Measurements from ENCODE around the gene SYNGR3.
A peak's percentile ranks its signal among the peaks of the same experiment; 100 is the strongest.
"Not testable (repeated sequence)": the region's sequence is repeated elsewhere in the genome, so short reads cannot be mapped to it uniquely, and the experiment has no call there.

The SYNGR3 gene, protein sequence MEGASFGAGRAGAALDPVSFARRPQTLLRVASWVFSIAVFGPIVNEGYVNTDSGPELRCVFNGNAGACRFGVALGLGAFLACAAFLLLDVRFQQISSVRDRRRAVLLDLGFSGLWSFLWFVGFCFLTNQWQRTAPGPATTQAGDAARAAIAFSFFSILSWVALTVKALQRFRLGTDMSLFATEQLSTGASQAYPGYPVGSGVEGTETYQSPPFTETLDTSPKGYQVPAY

DNA sequence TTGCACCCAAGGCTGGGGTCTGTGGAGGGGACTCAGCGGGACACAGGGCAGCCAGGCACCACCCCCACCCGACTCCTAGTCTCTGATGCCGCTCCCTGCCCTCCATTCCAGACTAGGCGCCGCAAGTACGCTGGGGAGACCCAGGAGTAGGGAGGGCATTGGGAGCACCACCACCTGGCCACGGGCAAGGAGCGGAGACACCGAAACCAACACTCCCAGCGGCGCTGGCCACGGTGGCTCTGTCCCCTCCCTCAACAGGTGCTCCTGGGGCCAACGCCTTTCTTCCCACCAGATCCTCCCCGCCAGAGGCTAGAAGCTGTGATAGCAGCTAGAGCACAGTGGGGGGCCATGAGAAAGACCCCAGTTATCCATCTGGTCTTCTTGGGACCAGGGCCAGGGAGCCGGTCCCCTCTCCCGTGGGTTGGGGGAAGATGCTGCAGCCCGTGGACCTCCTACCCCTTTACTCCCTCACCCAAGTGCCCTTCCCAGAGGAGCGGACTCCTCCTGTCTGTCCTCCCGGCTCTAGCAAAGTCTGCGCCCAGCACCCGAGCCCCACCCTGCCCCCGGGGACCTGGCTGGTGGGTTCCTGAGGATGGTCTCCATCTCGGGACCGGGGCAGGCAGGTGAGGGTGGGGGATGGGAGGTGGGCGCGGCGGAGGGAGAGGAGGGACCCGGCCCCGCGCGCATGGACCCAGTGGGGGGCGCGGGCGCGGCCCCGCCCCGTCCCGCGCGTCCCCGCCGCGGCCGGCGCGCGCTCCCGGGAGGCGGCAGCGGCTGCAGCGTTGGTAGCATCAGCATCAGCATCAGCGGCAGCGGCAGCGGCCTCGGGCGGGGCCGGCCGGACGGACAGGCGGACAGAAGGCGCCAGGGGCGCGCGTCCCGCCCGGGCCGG, at the start of gene SYNGR3:
SYNGR3 (plus strand) TSS at position 762 of the 892 bp plus-strand sequence. CDS start 133 bp downstream, outside the sequence.
- no peak for DNase-seq

DNA sequence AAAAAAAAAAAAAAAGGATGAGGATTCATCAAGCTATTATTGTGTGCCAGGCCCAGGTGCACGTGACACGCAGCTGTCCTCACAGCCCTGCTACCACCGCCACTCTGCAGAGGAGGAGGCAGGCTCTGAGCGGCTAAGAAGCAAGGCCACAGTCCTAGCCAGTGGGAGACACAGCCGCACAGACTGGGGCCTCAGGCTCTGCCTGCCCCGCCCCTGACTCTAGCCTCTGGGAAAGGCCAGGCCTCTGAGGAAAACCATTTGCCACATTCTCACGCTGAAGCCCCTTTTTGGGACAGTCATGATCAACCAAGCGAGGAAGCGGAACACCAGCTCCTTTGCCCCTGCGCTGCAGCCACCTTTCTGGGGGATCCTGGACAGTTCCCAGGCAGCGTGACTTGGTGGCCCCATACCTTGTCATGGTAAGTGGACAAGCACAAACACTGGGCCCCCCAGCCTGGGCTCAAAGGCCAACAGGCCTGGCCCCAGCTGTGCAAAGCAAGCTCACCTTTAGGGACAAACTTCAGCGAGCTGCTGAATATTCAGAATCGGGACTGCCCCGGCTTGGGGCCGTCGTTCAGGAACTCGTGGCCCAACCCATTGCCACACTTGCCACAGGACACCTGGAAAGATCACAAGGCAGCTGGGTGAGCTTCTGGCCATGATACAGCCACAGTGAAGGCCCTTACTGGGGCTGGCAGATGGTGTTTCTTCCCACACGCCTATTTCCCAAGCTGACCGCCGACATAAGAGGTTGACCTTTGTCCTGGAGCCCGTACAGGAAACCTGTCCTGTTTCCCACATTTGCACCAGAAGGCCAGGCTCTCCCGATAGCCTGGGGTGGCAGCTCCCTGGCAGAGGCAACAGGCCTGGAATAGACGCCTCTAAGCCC, 49.3 kb upstream of the SYNGR3 start:
- no peak for DNase-seq

DNA sequence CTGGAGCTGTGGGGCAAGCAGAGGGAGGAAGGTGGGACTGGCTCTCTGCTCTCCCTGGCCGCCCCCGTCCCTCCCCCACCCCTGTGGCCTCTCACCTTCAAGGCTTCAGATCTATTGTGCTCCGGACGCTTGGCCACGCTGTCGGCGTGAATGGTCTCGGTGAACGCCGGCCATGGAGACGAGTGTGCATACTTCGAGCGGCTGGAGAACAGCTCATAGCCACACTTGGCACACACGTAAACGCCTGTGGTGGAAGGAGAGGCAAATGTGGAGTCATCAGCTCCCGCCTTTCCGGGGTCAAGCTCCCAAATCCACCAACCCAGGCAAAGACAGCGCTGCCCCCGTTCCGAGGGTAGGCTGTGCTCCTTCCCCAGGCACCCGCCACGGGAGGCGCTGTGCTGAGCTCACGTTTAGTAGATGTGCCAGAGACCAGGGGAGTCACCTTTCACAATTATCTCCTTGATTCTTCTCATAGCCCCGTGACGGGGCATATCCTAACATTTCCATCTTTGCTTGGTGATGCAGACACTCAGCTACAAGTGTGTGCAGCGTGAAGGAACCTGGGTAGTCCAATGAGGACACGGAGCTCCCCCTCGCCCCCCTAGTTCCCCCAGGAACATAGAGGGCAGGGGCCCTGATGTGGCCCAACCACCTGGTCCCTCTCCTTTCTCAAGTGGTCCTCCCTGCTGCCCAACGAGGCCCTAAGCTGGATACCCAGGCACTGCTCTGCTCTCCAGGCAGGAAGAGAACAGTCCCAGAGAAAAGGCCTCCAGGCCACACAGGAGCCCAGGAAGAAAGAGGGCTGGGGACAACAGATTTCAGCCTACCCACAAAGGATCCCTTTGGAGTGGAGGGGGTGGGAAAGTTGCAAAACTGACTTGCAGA, 48.4 kb upstream of the SYNGR3 start:
- DNase-seq: no peak

DNA sequence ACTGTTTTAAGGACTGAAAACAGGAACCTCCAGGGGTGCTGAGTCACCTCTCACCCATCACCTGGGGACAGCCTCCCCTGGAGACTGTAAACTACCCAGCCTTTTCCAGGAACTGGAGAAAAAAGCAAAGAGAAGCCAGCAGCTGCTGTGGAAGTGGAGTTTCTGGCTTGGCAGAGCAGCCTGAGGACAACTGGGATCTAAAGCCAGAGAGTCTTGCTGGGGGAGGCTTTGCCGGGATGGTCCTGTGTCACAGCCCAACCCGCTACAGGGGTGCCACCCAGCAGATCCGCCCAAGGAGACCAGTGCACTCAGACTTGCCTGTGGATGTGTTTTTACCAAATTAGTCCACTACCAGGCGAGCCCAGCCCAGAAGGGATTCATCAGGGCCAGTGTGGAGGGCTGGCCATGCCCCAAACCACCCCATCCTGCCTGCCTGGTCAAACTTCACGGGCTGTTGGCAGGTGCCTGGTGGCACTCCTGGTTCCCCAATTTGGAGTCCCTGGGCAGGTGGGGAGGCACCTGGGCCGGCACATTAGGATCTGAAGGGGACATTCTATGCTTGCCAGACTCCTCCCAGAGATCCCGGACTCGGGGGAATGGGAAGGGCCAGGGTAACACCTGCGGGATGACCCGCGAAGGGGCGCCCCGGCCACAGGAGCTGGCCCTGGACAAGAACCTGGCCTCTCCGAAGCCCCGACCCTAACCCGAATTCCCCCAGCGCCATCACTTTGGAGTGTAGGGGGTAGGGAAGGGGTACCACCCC, 47.5 kb upstream of the SYNGR3 start:
- DNase-seq: no peak

DNA sequence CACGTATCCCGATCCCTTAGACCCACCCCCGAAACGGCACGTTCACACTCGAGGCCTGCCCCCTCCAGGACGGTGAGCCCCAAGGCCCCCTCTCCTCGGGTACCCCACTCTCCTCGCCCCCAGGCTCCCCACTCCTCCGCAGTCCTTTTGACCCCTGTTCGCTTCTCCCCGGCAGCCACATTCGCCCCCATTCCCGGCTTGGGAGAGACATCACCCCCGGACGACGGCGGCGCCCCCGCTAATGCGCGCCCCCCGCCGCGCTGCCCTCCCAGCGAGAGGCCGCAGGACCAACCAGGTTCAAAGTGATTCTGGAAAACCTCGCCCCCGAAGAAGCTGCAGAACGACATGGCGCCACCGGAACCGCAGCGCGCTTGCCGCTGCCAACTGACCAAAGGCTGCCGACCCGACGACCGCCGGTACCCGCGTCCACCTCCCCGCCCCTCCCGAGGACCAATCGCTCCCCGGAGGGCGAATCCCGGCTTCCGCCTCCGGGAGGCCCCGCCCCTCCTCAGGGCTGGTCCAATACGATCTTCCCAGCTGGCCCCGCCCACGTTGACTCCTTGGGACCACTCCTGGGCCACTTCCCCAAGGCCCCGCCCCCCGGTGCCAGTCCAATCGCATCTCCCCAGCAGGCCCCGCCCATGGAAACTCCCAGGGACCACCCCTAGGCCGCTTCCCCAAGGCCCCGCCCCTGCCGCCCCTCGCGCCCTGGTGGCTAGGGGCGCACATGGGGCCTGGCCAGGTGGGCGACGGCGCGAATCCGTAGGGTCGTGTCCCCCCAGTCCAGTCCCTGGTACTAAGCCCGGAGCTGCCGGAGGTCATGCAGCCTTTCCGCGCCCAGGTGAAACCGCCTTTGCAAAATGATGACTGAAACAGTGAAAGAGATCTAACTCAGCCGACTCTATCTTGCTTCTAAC, 46.7 kb upstream of the SYNGR3 start, which contains the start of gene MSRB1:
MSRB1 (minus strand) TSS at position 390 of the 917 bp plus-strand sequence; CDS start at position 347, 43 bp downstream.
- peak; percentile 92 for DNase-seq

DNA sequence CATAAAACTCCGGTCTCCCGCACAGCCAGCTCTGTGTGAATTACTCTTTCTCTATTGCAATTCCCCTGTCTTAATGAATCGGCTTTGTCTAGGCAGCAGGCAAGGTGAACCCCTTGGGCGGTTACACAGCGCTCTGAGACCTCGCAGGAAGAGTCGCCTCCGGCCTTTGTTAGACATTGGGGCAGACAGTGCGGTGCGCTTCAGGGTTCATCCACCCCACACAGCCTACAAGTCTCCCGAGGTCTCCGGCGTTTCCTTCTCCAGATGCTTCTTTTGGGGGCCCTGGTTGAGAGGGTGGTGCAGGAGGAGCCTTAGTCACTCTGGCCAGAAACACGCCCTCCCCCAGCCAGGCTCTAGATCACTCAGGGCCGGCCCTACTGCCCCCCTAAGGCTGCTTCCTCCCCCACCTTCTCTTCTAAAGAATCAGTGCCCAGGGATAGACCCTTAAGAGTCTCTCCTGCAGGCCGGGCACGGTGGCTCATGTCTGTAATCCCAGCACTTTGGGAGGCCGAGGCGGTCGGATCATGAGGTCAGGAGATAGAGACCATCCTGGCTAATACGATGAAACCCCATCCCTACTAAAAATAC, 45.1 kb upstream of the SYNGR3 start:
- DNase-seq: no peak

DNA sequence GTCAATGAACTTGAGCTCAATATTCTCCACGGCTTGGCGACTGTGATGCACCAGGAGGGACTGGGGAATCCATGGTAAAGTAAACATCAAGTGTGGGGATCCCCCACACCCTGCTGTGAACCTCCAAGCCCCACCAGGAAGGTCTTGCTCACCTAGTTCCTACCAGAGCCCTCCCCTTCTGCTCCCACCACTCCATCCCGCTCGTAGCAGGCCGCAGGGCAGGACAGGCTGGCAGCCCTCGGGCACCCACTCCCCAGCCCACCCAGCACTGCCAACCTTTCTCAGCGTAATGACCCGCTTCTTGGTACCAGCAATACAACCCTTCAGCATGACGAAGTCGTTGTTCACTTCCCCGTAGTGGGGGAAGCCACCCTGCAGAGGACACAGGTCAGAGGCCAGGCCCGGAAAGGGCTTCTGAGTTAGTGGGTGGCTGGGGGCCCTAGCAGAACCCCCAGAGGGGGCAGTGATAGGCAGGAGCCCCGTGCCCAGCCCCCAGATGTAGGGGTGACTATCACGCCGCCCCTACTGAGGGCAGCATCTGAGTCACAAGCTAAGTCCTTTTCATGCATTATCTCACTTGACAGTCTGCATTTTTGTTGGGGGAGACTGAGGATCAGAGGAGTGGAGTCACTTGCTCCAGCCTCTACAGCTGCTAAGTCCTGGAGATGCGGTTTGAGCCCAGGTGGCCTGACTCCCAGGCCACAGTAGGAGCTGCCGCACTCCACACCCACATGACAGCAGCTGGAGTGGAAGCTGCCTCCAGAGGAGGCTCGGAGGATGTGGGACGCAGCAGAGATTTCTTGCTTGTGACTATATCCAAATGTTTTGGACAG, 44.0 kb upstream of the SYNGR3 start:
- DNase-seq: no peak

DNA sequence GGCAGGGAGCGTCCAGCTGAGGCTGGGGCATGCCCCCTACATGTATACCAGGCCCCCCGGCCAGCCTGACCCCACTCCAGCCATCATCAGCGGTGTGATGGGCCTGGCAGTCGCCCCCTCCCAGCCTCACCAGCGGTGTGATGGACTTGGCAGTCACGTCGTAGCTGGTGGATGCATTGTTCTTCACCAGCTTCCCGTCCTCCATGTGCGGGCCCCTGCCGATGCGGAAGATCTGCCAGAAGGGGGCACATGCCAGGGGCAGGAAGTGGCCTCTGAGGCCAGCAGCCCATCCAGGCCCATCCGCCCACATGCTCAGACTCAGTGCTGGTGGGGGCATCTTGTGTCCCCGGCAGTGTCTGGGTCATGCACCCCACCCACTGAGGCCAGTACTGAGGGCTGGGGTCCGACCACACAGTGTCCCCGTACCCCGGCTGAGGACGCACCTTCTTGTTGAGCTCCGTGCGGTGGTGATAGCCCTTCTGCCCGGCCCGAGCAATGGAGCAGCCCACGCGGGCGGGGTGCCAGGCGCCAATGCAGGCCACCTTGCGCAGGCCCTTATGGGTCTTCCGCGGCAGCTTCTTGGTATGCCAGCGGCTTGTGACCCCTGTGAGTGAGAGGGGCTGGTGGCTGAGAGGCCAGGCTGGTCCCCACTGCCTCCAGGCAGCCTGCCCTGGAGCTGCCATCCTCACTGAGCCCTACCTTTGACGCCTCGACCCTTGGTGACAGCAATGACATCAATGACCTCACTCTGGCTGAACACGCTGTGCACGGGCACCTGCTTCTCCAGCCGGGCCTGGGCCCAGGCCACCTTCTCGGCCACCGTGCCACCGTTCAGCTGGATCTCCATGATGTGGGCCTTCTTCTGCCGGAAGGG, 43.0 kb upstream of the SYNGR3 start:
- DNase-seq: no peak

DNA sequence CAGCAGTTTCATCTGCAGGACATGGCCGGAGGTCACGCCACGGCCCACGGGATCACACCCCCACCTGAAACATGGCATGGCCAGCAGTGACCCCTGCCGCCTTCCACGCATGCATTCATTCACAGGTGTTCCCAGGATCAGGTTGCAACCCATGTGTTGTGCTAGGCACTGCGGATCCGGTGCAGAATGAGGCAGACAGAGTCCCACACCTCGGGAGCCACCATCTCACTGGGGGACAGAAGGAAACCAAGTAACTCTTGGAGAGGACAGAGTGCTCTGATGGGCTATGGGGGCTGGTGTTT, 42.5 kb upstream of the SYNGR3 start:
- no peak for DNase-seq

DNA sequence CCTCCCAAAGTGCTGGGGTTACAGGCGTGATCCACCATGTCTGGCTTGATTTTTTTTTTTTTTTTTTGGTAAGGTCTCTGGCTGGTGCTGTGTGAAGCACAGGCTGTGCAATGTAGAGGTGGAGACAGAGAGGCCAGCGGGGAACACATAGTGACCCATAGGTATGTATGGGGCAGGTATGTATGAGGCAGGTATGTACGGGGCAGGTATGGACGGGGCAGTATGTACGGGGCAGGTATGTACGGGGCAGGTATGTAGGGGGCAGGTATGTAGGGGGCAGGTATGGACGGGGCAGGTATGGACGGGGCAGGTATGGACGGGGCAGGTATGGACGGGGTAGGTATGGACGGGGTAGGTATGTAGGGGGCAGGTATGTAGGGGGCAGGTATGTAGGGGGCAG, 40.3 kb upstream of the SYNGR3 start:
- no peak for DNase-seq

DNA sequence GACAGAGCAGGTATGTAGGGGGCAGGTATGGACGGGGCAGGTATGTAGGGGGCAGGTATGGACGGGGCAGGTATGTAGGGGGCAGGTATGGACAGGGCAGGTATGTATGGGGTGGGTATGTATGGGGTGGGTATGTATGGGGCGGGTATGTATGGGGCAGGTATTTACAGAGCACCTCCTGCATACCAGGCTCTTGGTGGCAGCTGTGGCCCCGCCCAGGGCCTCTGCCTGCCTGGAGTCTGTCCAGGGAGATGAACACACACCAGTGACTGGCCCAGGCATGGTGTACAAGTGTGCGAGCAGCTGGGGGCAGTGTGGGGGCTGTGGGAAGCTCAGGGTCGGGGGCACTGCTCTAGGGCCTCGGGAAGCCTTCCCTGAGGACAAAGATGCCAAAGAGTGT, 39.7 kb upstream of the SYNGR3 start:
- DNase-seq: no peak

DNA sequence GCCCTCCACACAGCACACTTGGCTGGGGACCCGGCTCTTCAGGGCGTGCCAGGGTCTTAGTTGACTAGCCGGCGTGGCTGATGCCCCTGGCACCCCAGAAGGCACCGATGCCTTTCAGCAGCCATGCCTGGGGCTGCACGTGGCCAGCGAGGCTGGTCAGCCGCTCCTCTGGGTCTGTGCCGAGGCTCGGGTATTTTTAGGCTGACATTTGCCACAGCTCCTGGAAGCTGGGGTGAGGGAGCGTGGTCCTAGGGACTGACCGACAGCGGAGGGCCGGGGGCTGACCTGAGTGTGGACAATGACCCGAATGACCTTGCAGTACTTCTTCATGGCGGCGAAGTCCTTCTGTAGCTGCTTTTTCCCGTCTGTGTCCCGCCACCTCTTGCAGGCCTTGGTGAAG, 39.2 kb upstream of the SYNGR3 start:
- DNase-seq: no peak

DNA sequence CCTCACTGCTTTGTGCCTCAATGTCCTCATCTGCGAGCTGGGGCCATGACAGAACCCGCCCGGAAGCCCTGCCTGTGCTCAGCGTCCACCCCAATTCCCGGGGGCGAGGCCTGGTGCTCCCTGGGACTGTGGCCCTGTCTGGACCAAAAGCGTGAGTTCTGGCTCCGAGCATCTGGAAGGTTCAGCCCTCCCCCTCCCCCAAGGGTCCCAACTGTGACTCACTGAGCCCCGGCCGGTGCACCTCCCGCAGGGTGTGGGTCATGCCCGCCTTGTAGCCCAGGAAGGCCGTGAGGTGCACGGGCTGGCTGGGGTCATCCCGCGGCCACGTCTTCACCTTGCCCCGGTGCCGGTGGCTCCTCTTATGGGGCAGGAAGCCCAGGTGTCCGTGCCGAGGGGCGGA, 36.0 kb upstream of the SYNGR3 start:
- no peak for DNase-seq

DNA sequence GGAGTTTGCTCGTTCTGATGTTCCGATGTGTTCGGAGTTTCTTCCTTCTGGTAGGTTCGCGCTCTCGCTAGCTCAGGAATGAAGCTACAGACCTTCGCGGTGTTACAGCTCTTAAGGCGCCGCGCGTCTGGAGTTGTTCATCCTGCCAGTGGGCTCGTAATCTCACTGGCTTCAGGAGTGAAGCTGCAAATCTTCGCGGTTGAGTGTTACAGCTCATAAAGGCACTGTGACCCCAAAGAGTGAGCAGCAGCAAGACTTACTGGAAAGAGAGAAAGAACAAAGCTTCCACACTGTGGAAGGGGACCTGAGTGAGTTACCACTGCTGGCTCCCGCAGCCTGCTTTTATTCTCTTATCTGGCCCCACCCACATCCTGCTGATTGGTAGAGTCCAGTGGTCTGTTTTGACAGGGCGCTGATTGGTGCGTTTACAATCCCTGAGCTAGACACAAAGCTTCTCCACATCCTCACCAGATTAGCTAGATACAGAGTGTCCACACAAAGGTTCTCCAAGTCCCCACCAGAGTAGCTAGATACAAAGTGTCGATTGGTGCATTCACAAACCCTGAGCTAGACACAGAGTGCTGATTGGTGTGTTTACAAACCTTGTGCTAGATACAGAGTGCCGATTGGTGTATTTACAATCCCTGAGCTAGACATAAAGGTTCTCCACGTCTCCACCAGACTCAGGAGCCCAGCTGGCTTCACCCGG, 32.2 kb upstream of the SYNGR3 start:
- not testable (repeated sequence) for DNase-seq

DNA sequence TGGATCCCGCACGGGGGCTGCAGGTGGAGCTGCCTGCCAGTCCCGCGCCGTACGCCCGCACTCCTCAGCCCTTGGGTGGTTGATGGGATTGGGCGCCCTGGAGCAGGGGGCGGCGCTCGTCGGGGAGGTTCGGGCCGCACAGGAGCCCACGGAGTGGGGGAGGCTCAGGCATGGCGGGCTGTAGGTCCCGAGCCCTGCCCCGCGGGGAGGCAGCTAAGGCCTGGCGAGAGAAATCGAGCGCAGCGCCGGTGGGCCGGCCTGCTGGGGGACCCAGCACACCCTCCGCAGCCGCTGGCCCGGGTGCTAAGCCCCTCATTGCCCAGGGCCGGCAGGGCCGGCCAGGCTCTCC, 31.7 kb upstream of the SYNGR3 start:
- DNase-seq: not testable (repeated sequence)

DNA sequence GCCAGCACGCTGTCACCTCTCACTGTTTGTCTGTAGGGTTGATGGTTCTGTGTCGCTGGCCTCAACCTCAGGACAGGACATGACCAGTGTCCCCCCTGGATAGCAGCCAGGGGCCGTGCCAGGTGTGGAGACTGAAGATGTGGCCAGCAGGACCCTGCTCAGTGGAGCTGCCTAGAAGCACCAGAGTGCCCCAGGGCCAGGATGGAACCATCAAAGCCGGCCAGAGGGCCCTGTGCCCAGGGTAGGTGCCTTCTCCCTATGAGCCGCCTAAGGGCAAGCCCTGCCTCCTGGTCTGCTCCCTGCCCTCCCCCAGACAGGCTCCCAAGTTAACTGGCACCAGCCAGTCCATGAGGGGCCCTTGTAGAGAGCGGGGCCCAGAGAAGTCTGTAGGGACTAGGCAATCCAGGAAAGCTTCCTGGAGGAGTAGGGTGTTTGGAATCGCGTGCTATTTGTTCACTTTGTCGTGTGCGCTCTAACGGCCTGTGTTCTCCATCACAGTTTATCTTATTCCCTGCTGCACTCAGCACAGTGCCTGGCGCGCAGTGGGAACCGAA, 31.0 kb upstream of the SYNGR3 start:
- no peak for DNase-seq

All from NCI-H774 (cell line).